Suppressor macrophage treated with lipopolysaccharide for 1 hour (primary cell): ENCODE measurements around the gene SGCD.

Experiments
- DNase-seq, 3 donors: peaks; one replicate each; pipeline ENCODE4 v3.0.0-alpha.2; 2020 to 2022

SGCD gene

DNA sequence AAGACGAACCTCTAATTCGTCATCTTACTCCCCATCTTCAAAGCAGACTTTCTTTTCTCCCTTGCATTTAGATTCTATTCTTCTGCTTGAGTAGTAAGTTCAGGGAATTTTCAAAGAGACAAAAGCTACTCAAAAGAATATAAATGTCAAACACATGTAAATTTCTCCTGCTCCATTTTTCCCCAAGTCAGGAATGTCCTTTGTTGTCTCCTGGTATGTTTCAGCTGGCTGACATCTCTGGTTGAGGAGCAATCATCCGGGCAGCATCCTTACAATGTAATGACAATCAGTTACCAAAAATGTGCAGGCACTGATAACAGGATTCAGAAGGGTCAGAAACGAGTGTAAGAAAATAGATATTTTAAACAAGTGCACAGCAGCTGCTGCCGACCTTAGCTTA is 475.5 kb downstream of the SGCD start:
- DNase-seq, result no peak

DNA sequence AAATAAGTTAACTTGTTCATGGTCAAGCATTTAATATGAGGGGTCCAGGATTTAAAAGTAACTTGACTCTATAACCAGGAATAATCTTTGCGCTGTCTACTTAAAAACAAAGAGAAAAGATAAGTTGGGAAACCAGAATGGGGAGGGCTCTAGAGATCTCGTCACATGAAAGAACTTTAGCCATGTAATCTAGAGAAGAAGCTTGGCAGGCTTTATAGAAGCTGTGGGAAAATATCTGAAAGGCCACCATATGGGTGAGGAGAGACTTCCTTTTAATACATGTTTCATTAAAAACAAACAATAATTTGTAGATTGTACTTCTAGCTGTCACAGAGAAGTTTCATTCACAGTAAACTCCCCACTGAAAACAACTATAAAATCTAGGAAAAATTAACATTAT is 476.4 kb downstream of the SGCD start:
- no peak for DNase-seq

DNA sequence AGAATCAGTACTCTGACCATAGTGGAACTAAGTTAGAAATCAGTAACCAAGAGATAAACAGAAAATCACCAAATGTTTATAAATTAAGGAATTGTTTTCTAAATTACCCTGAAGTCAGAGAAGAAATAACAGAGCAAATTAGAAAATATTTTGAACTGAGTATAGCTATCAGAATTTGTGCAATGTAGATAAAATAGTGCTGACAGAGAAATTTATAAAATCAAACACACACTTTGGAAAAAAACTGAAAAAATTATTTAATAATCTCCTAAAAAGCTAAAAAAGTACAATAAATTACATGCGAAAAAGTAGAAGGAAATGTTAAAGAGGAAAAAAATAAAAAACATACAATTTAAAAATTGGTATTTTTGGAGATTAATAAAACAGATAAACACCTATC is 486.0 kb downstream of the SGCD start:
- no peak for DNase-seq

DNA sequence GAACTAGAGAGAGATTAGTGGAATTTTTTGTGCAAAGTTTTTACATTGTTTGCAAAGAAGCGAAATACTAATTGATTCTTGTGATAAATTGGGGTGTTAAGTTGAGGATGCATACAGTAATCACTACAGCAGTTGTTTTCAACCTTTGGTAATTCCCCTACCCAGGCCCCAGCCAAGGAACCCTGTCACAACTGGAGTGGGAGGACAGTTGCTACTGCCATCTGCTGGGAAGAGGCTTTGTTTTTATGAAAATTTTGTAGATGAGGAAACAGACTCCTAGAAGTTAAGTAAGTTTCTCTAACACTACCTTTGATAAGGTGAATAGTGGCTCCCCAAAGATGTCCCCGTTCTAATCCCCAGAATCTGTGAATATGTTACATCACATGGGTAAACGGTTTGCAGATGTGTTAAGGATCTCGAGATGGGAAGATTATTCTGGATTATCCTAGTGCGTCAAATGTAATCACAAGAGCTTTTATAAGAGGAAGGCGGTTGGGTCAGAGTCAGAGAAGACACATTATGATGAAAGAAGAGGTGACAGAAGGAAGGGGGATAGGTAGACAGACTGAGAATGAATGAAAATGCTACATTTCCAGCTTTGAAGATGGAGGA is 489.1 kb downstream of the SGCD start:
- peak; percentile 27 to 44 (median 36) for DNase-seq
